H1 (cell line): ENCODE measurements around the gene NPAS4. TPM values are rescaled to one million over a fixed set of nuclear protein-coding genes. Genes with fewer than 3 reads are reported as not detected.

ENCODE experiments used
- ASH2L ChIP-seq: fragments of 200-600, 300-600 bp; sonication (generic); IDR thresholded peaks from one replicate; pipeline ENCODE4 v1.7.1; 2017; ENCODE audit warnings: low read length
- ATF2 ChIP-seq: IDR thresholded peaks from 2 replicates; pipeline ENCODE4 v1.6.1; 2012; ENCODE audit warnings: low read length, inconsistent platforms
- BRCA1 ChIP-seq: IDR thresholded peaks from 2 replicates; pipeline ENCODE4 v1.6.1; 2012; ENCODE audit warnings: low read depth, low read length, improper control_type of control experiment
- CEBPB ChIP-seq: IDR thresholded peaks from 2 replicates; pipeline ENCODE4 v1.6.1; 2012; ENCODE audit warnings: low read depth, low read length
- CHD2 ChIP-seq: IDR thresholded peaks from 2 replicates; pipeline ENCODE4 v1.6.1; 2012; ENCODE audit warnings: low read length, improper control_type of control experiment
- CTBP2 ChIP-seq: IDR thresholded peaks from 2 replicates; pipeline ENCODE4 v1.7.0; 2011; ENCODE audit warnings: borderline replicate concordance, mild to moderate bottlenecking, moderate library complexity, mixed read lengths, low read length; ENCODE audit not compliant: insufficient read depth, insufficient read length
- CTCF ChIP-seq, 3 experiments: IDR thresholded peaks; 1 replicate in 2 of 3; 2 replicates in 1 of 3; pipeline versions ENCODE4 v1.5.1 to v1.6.1; 2011; ENCODE audit warnings: low read length in 3 of 3, mild to moderate bottlenecking in 3 of 3, inconsistent platforms in 2 of 3, low read depth in 1 of 3, moderate library complexity in 1 of 3; ENCODE audit not compliant: insufficient read depth in 1 of 3; ENCODE audit errors: control extremely low read depth in 1 of 3
- HDAC6 ChIP-seq: IDR thresholded peaks from one replicate; pipeline ENCODE4 v1.7.1; 2012; ENCODE audit warnings: low read depth, mild to moderate bottlenecking, inconsistent platforms, low read length, moderate library complexity
- JUND ChIP-seq: IDR thresholded peaks from 2 replicates; pipeline ENCODE4 v1.6.1; 2011; ENCODE audit warnings: mild to moderate bottlenecking, improper control_type of control experiment, low read length
- KDM1A ChIP-seq: fragments of 200-600, 300-600 bp; sonication (generic); IDR thresholded peaks from 2 replicates; pipeline ENCODE4 v1.7.1; 2016; ENCODE audit warnings: mild to moderate bottlenecking, low read length, borderline replicate concordance
- NRF1 ChIP-seq: IDR thresholded peaks from 2 replicates; pipeline ENCODE4 v1.6.1; 2011; ENCODE audit warnings: mild to moderate bottlenecking, low read depth, low read length, improper control_type of control experiment
- PHF8 ChIP-seq: fragments of 200-600 bp; sonication (generic); conservative IDR thresholded peaks from 2 replicates; pipeline ENCODE4 v1.7.1; 2012; ENCODE audit warnings: low read depth, mild to moderate bottlenecking, inconsistent platforms, low read length, moderate library complexity
- POU5F1 ChIP-seq: IDR thresholded peaks from 2 replicates; pipeline ENCODE4 v1.6.1; 2011; ENCODE audit warnings: low read depth, mild to moderate bottlenecking, low read length, moderate library complexity
- SIN3A ChIP-seq, 2 experiments: IDR thresholded peaks in 1 of 2; conservative IDR thresholded peaks in 1 of 2; 2 replicates each; pipeline ENCODE4 v1.6.1; 2011 to 2012; ENCODE audit warnings: low read length in 2 of 2, improper control_type of control experiment in 1 of 2, low read depth in 1 of 2, mild to moderate bottlenecking in 1 of 2
- SIRT6 ChIP-seq: IDR thresholded peaks from one replicate; pipeline ENCODE4 v1.7.1; 2012; ENCODE audit warnings: low read length, inconsistent platforms
- SIX5 ChIP-seq: IDR thresholded peaks from 2 replicates; pipeline ENCODE4 v1.6.1; 2011; ENCODE audit warnings: mild to moderate bottlenecking, low read depth, low read length
- SRF ChIP-seq: IDR thresholded peaks from 2 replicates; pipeline ENCODE4 v1.6.1; 2011; ENCODE audit warnings: mild to moderate bottlenecking, low read depth, low read length, moderate library complexity
- TAF1 ChIP-seq: IDR thresholded peaks from 2 replicates; pipeline ENCODE4 v1.6.1; 2011; ENCODE audit warnings: mild to moderate bottlenecking, low read depth, low read length
- TBP ChIP-seq: IDR thresholded peaks from 2 replicates; pipeline ENCODE4 v1.6.1; 2011; ENCODE audit warnings: low read depth, low read length, improper control_type of control experiment
- TCF12 ChIP-seq: IDR thresholded peaks from 2 replicates; pipeline ENCODE4 v1.6.1; 2011; ENCODE audit warnings: low read depth, mild to moderate bottlenecking, low read length
- polyA plus RNA-seq, 7 experiments: library from polyadenylated mRNA; depleted of rRNA in 3 of 7; stranded (reverse) in 5 of 7; unstranded in 2 of 7; fragments of >200 nt in 5 of 7; fragments of 200-250 nt in 2 of 7; gene quantifications; 1 replicate in 5 of 7; 2 replicates in 1 of 7; 4 replicates in 1 of 7; pipeline versions ENCODE4 v1.2.1 to v1.2.3, GENCODE V29; 2011 to 2013; ENCODE audit warnings: missing spikeins in 2 of 7, mixed read lengths in 2 of 7
- total RNA-seq: library from RNA; stranded (reverse); fragmentation: NEBNext Ultra II Directional; extraction: Animal tissue kit (Norgen Biotek cat#: 25700); gene quantifications from 2 replicates; pipeline ENCODE4 v1.2.1, GENCODE V29; 2021

NPAS4 gene
- total and polyA plus RNA-seq, 2 of the 8 experiments (the other 6 are each of a cell fraction or from before 2014, with no cell fraction given) = 0.73 to 0.99 TPM

DNA sequence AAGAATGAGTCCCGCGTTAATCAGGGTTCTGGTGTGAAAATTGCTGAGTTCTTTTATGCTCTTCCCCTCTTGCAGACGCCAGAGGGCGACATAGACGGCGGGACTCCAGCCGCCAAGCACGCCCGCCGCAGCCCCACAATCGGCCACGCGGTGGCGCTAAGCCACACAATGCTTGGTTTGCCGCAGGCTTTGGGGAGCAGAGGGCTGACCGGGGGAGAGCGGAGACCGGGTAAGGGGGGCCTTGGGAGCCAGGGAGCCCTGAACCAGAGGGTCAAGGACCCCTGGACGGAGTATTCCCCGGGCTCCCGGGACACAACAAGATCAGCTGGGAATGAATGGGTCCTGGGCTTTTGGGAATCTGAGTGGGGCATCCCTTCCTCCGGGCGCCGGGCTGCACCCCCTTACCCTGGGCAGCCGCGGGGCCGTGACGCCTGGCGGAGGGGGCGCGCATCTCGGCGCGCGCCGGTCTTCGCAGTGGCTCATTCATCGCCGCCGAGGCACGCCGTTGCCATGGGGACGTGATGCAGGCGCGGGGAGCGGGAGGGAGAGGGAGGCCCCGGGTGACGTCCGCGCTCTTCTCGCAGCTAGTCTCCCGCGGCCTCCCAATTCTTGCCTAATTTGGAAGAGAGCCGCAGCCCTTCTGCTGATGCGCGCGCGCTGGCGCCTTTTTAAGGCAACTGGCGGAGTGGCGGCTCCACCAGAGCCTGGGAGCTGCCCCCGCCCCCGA is 12.2 kb upstream of the NPAS4 start (continued):
- TF ChIP-seq JUND (no peak; the same call in 1 of the 2 replicates), ATF2 (0 out of 2 replicates have a peak, but pooled peaks have one; percentile 30), HDAC6 (no peak), CTBP2 (no peak), ASH2L (peak; percentile 85), KDM1A (no peak), CEBPB (peak; percentile 74), TBP (peak; percentile 66; the same call in 1 of the 2 replicates), CHD2 (peak; percentile 14; the same call in 1 of the 2 replicates), NRF1 (peak; percentile 19; the same call in 1 of the 2 replicates), SRF (peak; percentile 97), TAF1 (peak; percentile 67; the same call in 1 of the 2 replicates), PHF8 (no peak), SIRT6 (no peak), CTCF (IDR thresholded peaks at IDR 0.05; ENCODE audit: control extremely low read depth in 1 of 3, insufficient read depth in 1 of 3, low read depth in 1 of 3, low read length in 3 of 3) (peak; percentile 99 to 100 (median 100)), POU5F1 (no peak), TCF12 (no peak), SIX5 (no peak), BRCA1 (0 out of 2 replicates have a peak, but pooled peaks have one; percentile 11), SIN3A (conservative IDR thresholded peaks at IDR 0.05 in 1 of 2, IDR thresholded peaks at IDR 0.05 in 1 of 2; ENCODE audit: low read depth in 1 of 2, low read length in 2 of 2) (peak; percentile 73 to 90; a peak in 3 of 4 replicates)
